HG02588 (cell line): ENCODE data around the gene ATXN1.
A peak's percentile ranks its signal among the peaks of the same experiment; 100 is the strongest.

Source experiments
- ATAC-seq: cut with Tn5 transposase; IDR thresholded peaks from one replicate; pipeline ENCODE4 v1.9.1; 2021; ENCODE audit warnings: mild to moderate bottlenecking, moderate library complexity; ENCODE audit not compliant: unreplicated experiment

Gene ATXN1

DNA sequence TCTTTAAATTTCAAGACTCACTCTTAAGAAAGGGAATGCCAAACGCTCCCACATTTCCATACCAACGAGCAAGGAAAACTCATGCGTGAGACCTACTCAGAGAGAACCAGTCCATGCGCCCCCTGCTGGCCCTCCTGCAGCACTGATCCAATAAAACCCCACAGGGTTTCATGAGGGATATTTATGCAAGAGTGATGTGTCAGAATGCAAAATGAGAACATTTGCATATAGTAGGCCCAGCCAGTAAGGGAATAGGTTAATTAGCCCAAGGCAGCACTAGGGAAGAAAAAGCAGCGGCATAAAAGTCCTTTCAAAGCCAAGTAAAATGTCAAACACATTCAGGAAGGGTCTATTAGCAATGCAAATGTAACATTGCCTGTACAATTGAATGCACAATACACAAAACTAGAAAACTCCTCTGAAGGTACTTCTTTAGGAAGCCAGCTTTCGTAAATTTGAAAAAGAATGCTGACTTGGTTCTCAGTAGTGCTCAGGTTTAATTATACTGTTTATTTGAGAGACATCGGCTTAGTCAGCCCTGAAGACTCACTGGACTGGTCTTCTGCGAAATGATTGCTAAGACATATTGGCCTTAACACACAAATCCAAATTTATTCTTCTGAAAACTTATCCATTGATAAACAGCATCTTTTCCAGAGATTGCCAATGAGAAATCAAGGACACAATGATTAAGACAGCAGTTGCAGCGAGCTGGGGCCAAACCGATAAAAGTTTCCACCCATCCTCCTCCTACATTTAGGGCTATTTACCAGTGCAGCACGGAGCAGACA lies 429.7 kb downstream of the ATXN1 start:
- peak; percentile 48 for ATAC-seq

DNA sequence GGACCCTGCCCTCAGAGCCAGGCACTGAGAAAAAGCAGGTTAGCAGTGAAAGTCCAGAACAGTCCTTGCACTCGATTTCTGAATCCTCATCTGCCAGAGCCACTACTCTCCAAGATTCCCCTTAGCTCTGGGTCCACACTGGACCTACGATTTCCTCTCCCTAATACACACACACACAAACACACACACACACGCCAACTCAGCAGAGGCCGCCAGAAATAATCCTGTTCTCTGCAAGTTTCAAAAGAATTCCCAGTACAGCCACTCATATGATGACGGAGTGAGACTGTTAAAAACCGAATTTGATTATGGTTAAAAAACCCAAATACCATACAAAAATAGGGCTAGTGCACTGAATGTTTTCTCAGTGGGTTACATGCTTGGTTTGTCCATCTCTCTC lies 432.0 kb downstream of the ATXN1 start:
- no peak for ATAC-seq

DNA sequence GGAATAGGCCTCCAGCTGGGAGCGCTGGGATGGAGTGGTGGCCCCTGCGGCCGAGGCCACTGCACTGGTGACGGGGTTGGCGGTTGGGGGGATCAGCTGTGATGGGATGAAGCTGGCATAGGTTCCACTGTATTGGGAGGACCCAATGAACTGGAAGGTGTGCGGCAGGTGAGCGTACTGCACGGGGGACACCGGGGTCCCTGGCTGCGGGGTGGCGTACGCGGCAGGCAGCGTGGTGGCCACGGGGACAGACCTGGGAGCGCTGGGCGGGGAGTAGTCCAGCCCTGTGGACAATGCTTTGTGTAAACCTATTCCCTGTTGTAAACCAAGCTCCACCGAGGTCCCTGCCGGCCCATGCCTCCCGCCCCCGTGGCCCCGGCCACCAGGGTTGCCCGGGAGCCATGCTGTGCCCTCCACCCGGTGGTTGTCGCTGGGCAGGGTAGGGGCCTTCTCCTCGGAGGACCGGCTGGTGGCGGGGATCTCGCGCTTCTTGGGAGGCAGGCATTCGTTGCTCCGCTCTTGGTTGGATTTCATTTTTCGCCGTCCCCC lies 433.4 kb downstream of the ATXN1 start:
- no peak for ATAC-seq

DNA sequence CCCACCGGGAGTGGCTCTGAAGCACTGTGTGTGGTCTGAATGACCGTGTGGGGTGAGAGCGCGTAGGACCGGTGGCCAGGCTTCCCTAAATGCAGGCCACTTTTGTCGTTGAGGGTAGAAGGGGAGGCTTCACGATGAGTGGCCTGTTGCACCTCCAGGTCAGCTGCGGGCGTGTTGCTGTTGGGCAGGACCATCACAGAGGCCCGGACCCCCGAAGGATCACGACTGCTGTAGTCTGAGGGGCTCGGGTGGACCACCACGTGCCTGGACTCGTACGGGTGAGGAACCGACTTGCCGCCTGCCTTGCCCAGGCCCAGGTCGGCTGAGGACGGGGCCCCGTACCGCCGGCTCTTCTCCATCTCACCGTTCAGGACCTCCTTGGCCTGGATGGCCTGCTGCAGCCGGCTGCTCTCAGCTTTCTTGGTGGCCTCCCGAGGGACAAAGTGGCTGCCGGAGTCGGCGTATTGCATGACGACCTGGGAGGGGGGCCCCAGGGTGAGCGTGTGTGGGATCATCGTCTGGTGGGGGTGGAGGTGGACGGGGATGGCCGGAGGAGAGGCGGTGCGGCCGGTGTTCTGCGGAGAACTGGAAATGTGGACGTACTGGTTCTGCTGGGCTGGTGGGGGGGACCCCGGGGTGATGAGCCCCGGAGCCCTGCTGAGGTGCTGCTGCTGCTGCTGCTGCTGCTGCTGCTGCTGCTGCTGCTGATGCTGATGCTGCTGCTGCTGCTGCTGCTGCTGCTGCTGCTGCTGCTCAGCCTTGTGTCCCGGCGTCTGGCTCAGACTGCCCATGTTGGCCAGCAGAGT lies 434.1 kb downstream of the ATXN1 start:
- no peak for ATAC-seq

DNA sequence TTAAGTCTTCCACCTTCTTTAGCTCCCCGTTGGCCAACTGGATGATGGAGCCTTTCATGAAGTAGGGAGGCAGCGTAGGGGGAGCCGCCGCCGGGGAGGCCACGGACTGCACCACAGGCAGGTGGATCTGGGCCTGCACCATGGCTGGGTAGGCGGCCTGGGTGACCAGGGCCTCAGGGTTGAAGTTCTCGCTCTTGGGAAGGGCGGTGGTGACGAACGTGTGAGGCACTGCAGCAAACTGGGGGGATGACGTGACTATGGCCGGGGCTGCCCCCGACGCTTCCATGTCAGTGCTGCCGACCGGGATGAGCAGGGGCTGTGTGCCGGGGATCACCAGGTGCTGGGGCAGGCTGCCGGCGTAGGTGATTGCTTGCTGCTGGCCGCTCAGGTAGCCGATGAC lies 434.7 kb downstream of the ATXN1 start:
- ATAC-seq, result no peak

DNA sequence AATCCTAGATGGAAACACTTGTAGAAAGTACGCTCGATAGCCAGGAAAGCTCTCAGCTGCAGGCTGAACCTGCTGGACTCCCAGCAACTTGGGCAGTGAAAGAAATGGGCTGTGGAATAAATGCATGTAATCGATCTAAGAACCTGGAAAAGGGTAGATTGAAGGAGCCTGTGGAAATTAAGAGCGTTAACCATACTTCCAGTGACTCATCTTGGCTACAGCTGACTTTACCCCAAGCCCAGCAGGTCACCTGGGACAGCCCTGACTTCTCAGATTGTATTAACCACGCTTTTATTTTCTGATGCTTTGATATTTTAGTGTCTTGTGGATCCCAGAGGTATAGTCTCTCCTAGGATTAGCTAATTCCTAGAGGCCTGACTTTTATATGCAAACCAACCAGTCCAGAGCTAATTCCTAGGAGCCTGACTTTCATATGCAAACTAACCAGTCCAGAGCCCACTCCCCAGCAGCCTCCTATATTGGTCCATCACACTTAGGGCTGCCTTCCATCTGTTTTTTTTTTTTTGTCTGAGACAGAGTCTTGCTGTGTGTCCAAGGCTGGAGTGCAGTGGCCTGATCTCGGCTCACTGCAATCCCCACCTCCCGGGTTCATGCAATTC lies 436.5 kb downstream of the ATXN1 start:
- ATAC-seq, result no peak

DNA sequence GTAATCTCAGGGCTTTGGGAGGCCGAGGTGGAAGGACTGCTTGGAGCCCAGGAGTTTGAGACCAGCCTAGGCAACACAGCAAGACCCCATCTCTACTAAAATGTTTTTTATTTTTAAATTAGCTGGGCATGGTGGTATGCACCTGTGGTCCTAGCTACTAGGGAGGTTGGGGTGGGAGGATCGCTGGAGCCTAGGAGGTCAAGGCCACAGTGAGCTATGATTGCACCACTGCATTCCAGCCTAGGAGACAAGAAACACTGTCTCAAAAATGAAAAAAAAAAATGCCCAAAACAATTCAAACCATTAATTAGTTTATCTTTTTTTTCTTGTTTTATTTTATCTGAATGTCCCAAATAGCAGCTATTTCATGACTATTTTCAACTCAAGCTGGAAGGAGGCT lies 437.1 kb downstream of the ATXN1 start:
- ATAC-seq, result no peak

DNA sequence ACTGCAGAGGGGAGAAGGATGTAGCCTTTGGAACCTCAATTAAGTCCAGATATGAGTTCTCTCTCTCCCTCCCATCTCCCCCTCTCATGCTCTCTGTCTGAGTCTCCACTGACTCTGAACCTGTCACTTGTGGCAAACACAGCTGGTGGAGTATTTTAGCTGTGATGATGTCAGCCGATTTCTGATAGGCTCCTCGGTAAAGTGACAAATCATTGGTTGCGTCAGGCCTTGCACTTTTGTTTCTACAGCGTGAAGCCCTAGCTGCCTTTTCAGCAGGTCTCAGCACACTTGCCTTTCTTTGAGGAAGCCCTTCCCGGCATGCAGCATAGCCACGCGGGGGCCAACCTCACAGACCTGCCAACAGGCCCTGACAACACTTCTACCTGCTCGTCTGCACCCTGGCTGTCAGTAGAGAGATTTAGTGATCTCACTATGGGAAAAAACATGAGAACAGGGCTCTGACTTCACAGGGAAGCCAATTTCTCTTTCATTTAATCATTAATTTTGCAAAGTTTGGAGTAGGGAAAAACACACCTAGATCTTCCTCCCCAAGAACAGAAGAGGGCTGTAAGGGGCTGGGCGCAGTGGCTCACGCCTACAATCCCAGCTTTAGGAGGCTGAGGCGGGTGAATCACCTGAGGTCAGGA lies 438.5 kb downstream of the ATXN1 start:
- ATAC-seq, result peak; percentile 79

DNA sequence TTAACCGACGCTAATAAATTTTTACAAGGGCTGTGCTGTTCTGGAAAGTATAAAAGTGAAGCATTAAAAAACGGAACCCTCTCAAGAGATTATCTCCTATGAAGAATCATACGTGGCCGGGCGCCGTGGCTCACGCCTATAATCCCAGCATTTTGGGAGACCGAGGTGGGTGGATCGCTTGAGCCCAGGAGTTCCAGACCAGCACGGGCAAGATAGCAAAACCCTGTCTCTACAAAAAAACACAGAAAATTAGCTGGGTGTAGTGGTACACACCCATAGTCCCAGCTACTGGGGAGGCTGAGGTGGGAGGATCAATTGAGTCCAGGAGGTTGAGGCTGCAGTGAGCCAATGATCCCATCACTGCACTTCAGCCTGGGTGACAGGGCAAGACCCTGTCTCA lies 439.4 kb downstream of the ATXN1 start:
- no peak for ATAC-seq

DNA sequence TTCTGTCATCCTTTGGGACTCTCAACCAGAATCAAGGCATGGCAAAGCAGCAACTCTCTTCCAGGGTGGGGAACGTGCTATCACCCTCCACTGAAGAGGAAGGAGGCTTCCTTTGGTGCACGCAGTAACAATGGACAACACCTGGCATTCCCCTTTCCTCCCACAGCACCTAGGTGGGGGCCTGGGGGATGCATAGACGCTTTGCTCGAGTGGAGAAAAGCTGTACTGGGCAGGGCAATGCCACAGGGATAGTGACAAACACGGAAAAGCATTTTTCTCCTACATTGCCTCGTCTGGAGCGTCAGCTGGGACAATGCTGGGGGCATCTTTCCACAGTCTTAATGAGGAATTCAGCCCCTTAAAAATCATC lies 439.9 kb downstream of the ATXN1 start:
- no peak for ATAC-seq

DNA sequence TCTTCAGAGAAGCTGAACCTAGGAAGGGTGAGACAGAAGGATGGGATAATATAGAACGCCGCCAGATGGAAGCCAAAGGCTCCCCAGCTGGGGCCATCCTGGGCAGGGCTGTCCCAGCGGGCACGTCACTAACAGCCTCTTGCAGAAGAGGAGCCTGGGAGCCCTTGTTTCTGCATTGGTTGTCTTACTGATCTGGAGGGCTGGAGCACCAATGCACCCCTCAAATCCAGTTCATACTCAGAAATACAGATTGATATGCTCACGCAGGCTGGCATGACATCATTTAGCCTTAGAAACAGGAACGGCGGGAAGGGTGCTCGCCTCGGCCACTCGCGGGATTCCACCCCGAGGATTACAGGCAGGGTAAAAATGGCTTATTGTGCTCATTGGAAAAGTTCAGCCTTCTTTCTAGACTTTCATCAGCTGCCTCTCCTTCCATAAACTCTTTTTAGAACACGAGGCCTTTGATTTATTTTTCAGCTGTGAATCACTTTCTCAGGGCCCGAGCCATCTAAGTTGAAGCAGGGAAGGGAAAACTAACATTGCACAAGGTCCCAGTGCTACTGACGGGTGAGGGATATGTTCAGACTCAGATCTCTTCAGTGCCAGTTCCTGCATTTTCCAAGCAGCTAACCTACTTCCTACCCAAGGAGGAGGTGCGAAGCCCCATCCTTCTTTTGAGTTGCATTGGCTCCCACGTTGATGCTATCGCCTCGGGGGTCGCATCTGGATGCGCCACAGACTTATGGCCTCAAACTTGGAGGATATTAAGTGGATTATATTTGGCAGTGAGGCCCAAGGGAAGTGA lies 440.5 kb downstream of the ATXN1 start:
- no peak for ATAC-seq

DNA sequence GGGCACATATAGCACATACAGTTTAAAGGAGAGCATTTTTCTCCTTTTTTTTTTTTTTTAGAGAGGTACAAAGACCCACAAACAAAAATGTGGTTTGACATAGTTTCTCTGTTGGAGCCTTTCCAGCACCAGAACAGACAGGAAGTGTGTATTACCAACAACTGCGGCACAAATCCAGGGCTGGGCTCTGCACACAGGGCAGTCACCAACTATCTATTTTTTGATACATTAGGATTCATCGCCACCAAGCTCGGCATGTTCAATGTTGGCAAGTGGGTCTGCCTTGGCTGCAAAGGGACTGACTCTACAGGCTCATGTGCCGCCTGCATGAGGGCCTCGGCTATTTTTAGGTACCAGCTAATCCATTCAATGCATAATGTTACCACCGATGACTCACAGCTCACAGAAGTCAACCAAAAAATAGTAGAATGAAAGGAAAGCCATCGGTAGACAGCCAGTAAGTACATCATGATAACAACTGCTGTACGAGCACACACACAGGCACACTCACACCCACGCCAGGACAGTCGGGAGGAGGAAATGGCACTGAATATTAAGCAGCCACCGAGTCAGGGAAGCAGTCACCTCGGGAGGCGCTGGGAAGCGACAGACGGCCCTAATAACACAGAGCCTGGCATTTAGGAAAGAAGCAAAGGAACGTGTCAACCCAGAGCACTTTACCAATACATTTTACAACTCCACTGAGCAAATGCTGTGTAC lies 441.3 kb downstream of the ATXN1 start:
- peak; percentile 53 for ATAC-seq

DNA sequence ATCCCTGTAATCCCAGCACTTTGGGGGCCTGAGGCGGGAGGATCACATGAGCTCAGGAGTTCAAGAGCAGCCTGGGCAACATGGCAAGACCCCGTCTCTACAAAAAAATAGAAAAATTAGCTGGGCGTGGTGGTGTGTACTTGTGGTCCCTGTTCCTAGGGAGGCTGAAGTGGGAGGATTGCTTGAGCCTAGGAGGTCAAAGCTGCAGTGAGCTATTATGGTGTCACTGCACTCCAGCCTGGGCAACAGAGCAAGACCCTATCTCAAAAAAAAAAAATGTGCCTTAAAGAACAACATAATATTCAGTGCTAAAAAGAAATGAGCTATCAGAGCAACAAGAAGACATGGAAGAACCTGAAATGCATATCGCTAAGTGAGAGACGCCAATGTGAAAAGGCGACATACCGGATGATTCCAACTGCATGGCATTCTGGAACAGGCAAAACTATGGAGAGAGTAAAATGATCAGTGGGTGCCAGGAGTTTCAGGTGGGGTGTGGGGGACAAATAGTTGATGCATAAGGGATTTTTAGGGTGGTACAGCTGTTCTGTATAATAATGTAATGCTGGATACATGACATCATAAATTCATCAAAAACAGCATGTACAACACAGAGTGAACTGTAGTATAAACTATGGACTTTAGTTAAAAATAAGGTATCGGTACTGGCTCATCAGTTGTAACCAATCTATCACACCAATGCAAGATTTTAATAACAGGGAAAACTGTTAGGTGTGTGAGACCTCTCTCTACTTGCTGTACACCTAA lies 442.1 kb downstream of the ATXN1 start:
- ATAC-seq, result no peak

DNA sequence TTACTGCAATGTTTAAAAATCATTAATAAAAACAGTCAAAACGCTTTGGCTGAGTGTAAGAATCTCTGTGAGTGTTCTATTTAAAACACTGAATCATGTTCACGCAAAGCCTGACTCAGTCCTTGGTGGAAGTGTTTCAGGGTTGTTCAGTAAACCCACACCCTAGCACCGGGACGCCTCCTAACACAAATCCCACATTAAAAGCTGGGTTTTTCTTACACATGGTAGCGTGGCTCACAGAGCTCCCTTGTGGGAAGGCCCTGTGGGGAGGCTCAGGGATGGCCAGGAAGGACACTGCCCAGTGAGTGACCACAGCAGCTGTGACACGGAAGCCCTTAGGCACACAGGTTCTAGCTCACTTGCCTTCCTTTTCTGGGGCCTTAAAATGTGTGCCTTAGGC lies 442.7 kb downstream of the ATXN1 start:
- no peak for ATAC-seq

DNA sequence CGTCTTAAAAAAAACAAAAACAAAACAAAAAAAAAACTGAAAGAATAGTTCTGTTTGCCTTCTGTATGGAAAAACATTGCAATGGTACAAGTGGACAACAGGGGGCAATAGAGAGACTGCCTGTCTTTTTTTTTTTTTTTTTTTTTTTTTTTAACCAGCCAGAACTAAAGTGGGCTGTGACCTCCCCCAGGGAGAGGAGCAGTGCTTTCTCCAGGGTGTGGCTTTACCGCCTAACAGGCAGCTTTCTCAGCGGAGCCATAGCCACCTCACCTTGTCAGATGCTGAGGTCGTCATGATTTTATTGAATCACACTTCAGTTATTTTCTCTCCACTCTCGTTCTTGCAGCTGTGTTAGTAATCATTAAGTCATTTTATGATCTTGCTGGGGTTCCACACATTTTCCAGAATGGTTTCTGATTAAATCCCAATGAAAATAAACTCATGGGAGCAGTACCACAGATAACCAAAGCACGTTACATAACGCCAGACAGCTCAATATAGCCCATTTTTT lies 444.5 kb downstream of the ATXN1 start:
- no peak for ATAC-seq

DNA sequence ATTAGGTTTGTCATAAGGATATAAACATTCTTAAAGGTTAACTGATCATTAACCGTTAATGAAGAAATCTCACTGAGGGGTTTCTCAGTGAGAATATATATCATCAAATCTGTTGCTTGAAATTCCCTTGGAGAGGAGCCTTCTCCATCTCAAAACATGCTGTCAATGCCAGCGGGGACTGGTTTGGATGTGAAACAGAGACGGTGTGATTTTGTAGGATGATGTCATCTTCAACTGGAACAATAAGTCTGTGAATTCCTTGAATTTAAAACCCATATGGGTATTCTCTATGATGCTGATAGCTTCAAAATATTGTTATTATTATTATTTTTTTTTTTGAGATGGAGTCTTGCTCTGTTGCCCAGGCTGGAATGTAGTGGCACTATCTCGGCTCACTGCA lies 447.0 kb downstream of the ATXN1 start:
- ATAC-seq, result no peak

DNA sequence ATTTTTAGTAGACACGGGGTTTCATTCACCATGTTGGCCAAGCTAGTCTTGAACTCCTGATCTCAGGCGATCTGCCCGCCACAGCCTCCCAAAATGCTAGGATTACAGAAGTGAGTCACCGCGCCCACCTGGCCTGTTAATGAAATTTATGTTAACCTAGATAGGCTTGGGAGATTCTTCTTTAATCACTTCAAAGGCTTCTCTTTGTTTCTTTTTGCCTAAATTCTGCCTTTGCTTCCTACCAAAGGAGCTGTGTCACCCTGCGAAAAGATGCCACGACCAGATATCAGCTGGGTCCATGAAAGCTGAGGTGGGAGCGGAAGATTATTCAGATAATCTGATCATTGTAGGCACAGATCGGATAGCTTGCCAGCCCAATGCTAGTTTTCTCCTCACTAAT lies 447.5 kb downstream of the ATXN1 start:
- ATAC-seq, result no peak

DNA sequence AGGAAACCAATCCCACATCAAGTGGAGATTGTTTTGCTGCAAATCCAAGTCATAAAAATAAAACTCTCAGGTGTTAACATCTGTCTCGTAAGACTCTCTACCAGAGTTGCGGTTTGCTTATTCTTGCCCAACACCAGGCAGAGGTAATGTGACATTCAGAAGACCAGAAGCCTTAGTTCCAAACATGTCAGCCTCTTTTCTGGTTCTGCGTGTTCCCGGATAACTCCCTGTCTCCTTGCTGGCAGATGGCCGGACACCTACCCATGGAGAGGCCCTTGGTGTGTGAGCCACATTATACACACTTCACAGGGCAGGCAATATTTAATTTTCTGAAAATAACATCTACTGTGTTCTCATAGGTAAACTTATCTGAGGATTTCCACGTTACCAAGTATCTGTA lies 449.5 kb downstream of the ATXN1 start:
- ATAC-seq, result no peak

DNA sequence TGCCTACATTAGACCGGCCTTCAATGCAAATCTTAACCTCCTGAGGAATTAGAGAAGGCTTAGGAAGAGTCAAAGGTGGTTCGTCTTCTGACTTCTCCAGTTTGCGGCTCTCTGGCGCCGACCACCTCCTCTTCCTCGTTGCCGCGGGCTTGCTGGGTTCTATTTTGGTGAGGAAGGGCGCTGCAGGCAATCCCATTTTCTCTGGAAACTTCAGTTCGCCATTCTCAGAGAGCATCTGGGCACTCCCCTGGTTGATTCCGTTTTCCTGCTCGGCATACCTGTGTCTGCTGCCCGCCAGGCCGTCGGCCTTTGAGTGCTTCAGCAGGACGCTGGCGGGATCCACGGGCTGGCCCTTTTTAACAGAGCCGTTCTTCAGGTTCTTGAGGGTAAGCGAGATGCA lies 454.9 kb downstream of the ATXN1 start:
- ATAC-seq, result no peak
